Measurements from ENCODE around the gene IMPA2.
"Not testable (repeated sequence)": the region's sequence is repeated elsewhere in the genome, so short reads cannot be mapped to it uniquely, and the experiment has no call there.

DNA sequence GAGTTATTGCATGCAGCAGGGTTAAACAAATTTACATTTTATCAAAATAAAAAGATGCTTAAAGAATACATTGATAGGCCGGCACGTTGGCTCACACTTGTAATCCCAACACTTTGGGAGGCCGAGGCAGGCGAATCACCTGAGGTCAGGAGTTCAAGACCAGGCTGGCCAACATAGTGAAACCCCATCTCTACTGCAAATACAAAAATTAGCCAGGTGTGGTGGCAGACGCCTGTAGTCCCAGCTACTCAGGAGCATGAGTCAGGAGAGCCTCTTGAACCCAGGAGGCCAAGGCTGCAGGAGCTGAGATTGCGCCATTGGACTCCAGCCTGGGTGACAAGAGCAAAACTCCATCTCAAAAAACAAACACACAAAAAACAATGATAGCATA is 58.2 kb downstream of the IMPA2 start:
- TF ChIP-seq, protein P1, sequence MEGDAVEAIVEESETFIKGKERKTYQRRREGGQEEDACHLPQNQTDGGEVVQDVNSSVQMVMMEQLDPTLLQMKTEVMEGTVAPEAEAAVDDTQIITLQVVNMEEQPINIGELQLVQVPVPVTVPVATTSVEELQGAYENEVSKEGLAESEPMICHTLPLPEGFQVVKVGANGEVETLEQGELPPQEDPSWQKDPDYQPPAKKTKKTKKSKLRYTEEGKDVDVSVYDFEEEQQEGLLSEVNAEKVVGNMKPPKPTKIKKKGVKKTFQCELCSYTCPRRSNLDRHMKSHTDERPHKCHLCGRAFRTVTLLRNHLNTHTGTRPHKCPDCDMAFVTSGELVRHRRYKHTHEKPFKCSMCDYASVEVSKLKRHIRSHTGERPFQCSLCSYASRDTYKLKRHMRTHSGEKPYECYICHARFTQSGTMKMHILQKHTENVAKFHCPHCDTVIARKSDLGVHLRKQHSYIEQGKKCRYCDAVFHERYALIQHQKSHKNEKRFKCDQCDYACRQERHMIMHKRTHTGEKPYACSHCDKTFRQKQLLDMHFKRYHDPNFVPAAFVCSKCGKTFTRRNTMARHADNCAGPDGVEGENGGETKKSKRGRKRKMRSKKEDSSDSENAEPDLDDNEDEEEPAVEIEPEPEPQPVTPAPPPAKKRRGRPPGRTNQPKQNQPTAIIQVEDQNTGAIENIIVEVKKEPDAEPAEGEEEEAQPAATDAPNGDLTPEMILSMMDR (IDR thresholded peaks at IDR 0.05; ENCODE audit: low read depth, low read length) = not testable (repeated sequence)
- TF ChIP-seq POLR2A (IDR thresholded peaks at IDR 0.05; ENCODE audit: extremely low read depth, insufficient read length) = not testable (repeated sequence)
